ENCODE results near the gene FBLN1. TPM values are rescaled to one million over a fixed set of nuclear protein-coding genes. Genes with fewer than 3 reads are reported as not detected.
A peak's percentile ranks its signal among the peaks of the same experiment; 100 is the strongest.

Gene FBLN1
- total and polyA plus RNA-seq, 11 donors = 22.4 to 239 (median 44.7) TPM

- no peak overlapping the region for H3K27ac ChIP-seq
These were observed 30.3 kb upstream of the FBLN1 start for GRCh38 chr22:45472426-45472825.

GRCh38 chr22:45473626-45474237, 29.0 kb upstream of the FBLN1 start:
- Histone ChIP-seq H3K4me1 (peaks cover 0 to 46% (median 4%) of the 10 kb centered on the region in 12 donors), H3K4me3 (no peak overlapping the region), H3K9me3 (no peaks in the 10 kb centered on the region), H3K27me3 (no peaks in the 10 kb centered on the region), H3K27ac (peak overlapping the region in 5 of 12 donors; percentile 6 to 53 (median 27)), H3K36me3 (no peaks in the 10 kb centered on the region)
- peak in 2 of 5 donors; percentile 23 to 25 for DNase-seq
- WGBS, 4 donors = 71 to 80% (median 73%) methylated on average over 6 of the region's 6 CpGs
- peak in 3 of 4 donors; percentile 14 to 41 (median 30) for ATAC-seq
- TF ChIP-seq CTCF (IDR thresholded peaks at IDR 0.05) (no peak), POLR2A (IDR thresholded peaks at IDR 0.05) (no peak)
- intact Hi-C loops (cut with DNase I) = no loop called here

More at GRCh38 chr22:45472426-45472825, 30.3 kb upstream of the FBLN1 start:
- intact Hi-C loops (cut with DNase I) = no loop called here
- ATAC-seq (no peak), DNase-seq (no peak)
- H3K36me3 ChIP-seq = no peaks in the 10 kb centered on the region
- TF ChIP-seq CTCF (IDR thresholded peaks at IDR 0.05) = no peak
- TF ChIP-seq POLR2A (IDR thresholded peaks at IDR 0.05) = no peak
- H3K27me3 ChIP-seq = no peaks in the 10 kb centered on the region
- H3K9me3 ChIP-seq = peaks cover 0 to under 1% (median 0%) of the 10 kb centered on the region in 12 donors
- H3K4me1 ChIP-seq = peaks cover 0 to 35% (median 2%) of the 10 kb centered on the region in 12 donors
- 95 to 99% (median 97%) methylated on average over 3 of the region's 3 CpGs for WGBS, 4 donors
- no peak overlapping the region for H3K4me3 ChIP-seq

- no peaks in the 10 kb centered on the region for H3K9me3 ChIP-seq
- WGBS, 4 donors = 63 to 68% (median 66%) methylated on average over 8 of the region's 8 CpGs
- ATAC-seq = no peak
- H3K4me1 ChIP-seq = peaks cover 0 to 37% (median 2%) of the 10 kb centered on the region in 12 donors
- H3K27ac ChIP-seq = peak overlapping the region in 1 of 12 donors; percentile 20
- H3K36me3 ChIP-seq = no peaks in the 10 kb centered on the region
- TF ChIP-seq POLR2A (IDR thresholded peaks at IDR 0.05) (no peak), CTCF (IDR thresholded peaks at IDR 0.05) (no peak)
- intact Hi-C loops (cut with DNase I) = no loop called here
- H3K27me3 ChIP-seq = no peaks in the 10 kb centered on the region
- DNase-seq = no peak
- no peak overlapping the region for H3K4me3 ChIP-seq
These were observed 27.5 kb upstream of the FBLN1 start for GRCh38 chr22:45475063-45475747.

GRCh38 chr22:45475851-45476514, 26.7 kb upstream of the FBLN1 start:
- no peaks in the 10 kb centered on the region for H3K27me3 ChIP-seq
- H3K4me1 ChIP-seq = peaks cover 0 to 32% (median 2%) of the 10 kb centered on the region in 12 donors
- no peaks in the 10 kb centered on the region for H3K36me3 ChIP-seq
- WGBS, 4 donors = 76 to 87% (median 80%) methylated on average over 12 to 15 of the region's 15 CpGs
- no peak overlapping the region for H3K4me3 ChIP-seq
- DNase-seq (peak in 1 of 5 donors; percentile 71), ATAC-seq (peak in 2 of 4 donors; percentile 30 to 61)
- intact Hi-C loops (cut with DNase I) = no loop called here
- TF ChIP-seq CTCF (IDR thresholded peaks at IDR 0.05) = no peak
- no peak for TF ChIP-seq POLR2A (IDR thresholded peaks at IDR 0.05)
- H3K27ac ChIP-seq = no peak overlapping the region
- no peaks in the 10 kb centered on the region for H3K9me3 ChIP-seq
